SU-DHL-6 (cell line): Measurements from ENCODE around the gene TMC4.

ENCODE experiments used
- H2AFZ ChIP-seq: fragments of 200-600 bp; sonication (generic); 2 replicates; pipeline ENCODE4 v1.6.1; 2014; ENCODE audit warnings: low read depth, mild to moderate bottlenecking, moderate library complexity, mixed read lengths, antibody characterized with exemption, low read length; ENCODE audit not compliant: severe bottlenecking
- H3F3A ChIP-seq: fragments of 200-600 bp; shearing (Covaris generic); 2 replicates; pipeline ENCODE4 v1.6.0; 2016; ENCODE audit warnings: antibody characterized with exemption, mild to moderate bottlenecking; ENCODE audit not compliant: insufficient read depth
- H3K27ac ChIP-seq: fragments of 200-600 bp; sonication (generic); 2 replicates; pipeline ENCODE4 v1.5.1; 2016; ENCODE audit warnings: low read depth, mild to moderate bottlenecking, low read length, moderate library complexity, mixed read lengths
- H3K27me3 ChIP-seq: fragments of 200-600 bp; sonication (generic), shearing (Covaris generic); 2 replicates; pipeline ENCODE4 v1.6.0; 2014; ENCODE audit warnings: mild to moderate bottlenecking, low read length
- H3K36me3 ChIP-seq: fragments of 200-600 bp; sonication (generic); 2 replicates; pipeline ENCODE4 v1.6.1; 2014; ENCODE audit warnings: mild to moderate bottlenecking, low read length, mixed read lengths
- H3K4me2 ChIP-seq: fragments of 300-600, 200-600 bp; shearing (Covaris generic), sonication (generic); 2 replicates; pipeline ENCODE4 v1.6.0; 2014; ENCODE audit warnings: low read length, low read depth, mild to moderate bottlenecking; ENCODE audit not compliant: poor library complexity, severe bottlenecking
- H3K4me3 ChIP-seq: fragments of 200-600 bp; sonication (generic); 2 replicates; pipeline ENCODE4 v1.5.1; 2014; ENCODE audit warnings: antibody characterized with exemption, low read length, mild to moderate bottlenecking, mixed read lengths; ENCODE audit not compliant: insufficient read depth, poor library complexity, severe bottlenecking
- H3K79me2 ChIP-seq: fragments of 200-600 bp; sonication (generic); 2 replicates; pipeline ENCODE4 v1.6.1; 2014; ENCODE audit warnings: mild to moderate bottlenecking, low read length, moderate library complexity; ENCODE audit not compliant: insufficient read depth
- H3K9ac ChIP-seq: fragments of 200-600 bp; sonication (generic); 2 replicates; pipeline ENCODE4 v1.7.0; 2014; ENCODE audit warnings: mild to moderate bottlenecking, low read length
- H3K9me2 ChIP-seq: fragments of 200-600 bp; sonication (generic); replicated peaks from 2 replicates; pipeline ENCODE4 v1.6.1; 2014; ENCODE audit warnings: low read length; ENCODE audit not compliant: insufficient read depth
- H3K9me3 ChIP-seq: fragments of 200-600 bp; sonication (generic); 2 replicates; pipeline ENCODE4 v1.6.1; 2014; ENCODE audit warnings: low read length, mixed read lengths; ENCODE audit not compliant: insufficient read depth
- H4K20me1 ChIP-seq: fragments of 200-600 bp; sonication (generic); 2 replicates; pipeline ENCODE4 v1.6.1; 2014; ENCODE audit warnings: low read depth, mild to moderate bottlenecking, antibody characterized with exemption, low read length, moderate library complexity, mixed read lengths
- CTCF ChIP-seq: fragments of 200-600 bp; sonication (generic); IDR thresholded peaks from one replicate; pipeline ENCODE4 v1.5.1; 2017; ENCODE audit warnings: antibody characterized with exemption, mild to moderate bottlenecking, low read length, moderate library complexity; ENCODE audit not compliant: insufficient read depth, poor library complexity, severe bottlenecking
- EZH2phosphoT487 ChIP-seq: fragments of 200-600 bp; sonication (generic), shearing (Covaris generic); conservative IDR thresholded peaks from 2 replicates; pipeline ENCODE4 v1.6.1; 2018; ENCODE audit warnings: mild to moderate bottlenecking, antibody characterized with exemption, low read length, moderate library complexity, mixed read lengths

The TMC4 gene

GRCh38 chr19:54206030-54206830 lies 33.3 kb upstream of the TMC4 start:
- Histone ChIP-seq H3K79me2 (peaks cover 55% of the 10 kb centered on the region), H3K4me3 (no peak overlapping the region), H3K27ac (no peak overlapping the region), H3F3A (peaks cover 77% of the 10 kb centered on the region), H3K9ac (no peak overlapping the region), H3K36me3 (peaks cover 40% of the 10 kb centered on the region), H4K20me1 (peaks cover 53% of the 10 kb centered on the region), H3K9me2 (no peaks in the 10 kb centered on the region), H2AFZ (no peak overlapping the region), H3K27me3 (no peaks in the 10 kb centered on the region), H3K4me2 (no peak overlapping the region), H3K9me3 (no peaks in the 10 kb centered on the region)
- no peak for TF ChIP-seq CTCF
- TF ChIP-seq EZH2phosphoT487, result no peak

GRCh38 chr19:54204767-54205468 lies 32.0 kb upstream of the TMC4 start:
- H3F3A ChIP-seq, result peaks cover 70% of the 10 kb centered on the region
- H3K27ac ChIP-seq, result no peak overlapping the region
- H2AFZ ChIP-seq, result no peak overlapping the region
- H3K9me2 ChIP-seq, result no peaks in the 10 kb centered on the region
- TF ChIP-seq CTCF (no peak), EZH2phosphoT487 (no peak)
- H3K36me3 ChIP-seq, result peaks cover 41% of the 10 kb centered on the region
- peak overlapping the region; percentile 79 for H3K4me2 ChIP-seq
- no peaks in the 10 kb centered on the region for H3K27me3 ChIP-seq
- H3K4me3 ChIP-seq, result peak overlapping the region; percentile 9
- H3K79me2 ChIP-seq, result peaks cover 61% of the 10 kb centered on the region
- H4K20me1 ChIP-seq, result peaks cover 53% of the 10 kb centered on the region
- H3K9me3 ChIP-seq, result no peaks in the 10 kb centered on the region
- no peak overlapping the region for H3K9ac ChIP-seq

- no peaks in the 10 kb centered on the region for H3K9me3 ChIP-seq
- H3K27ac ChIP-seq, result peak overlapping the region; percentile 85; the same call in 1 of the 2 replicates
- no peak overlapping the region for H2AFZ ChIP-seq
- TF ChIP-seq EZH2phosphoT487, result no peak
- TF ChIP-seq CTCF, result no peak
- H3K36me3 ChIP-seq, result peaks cover 41% of the 10 kb centered on the region
- H4K20me1 ChIP-seq, result peaks cover 49% of the 10 kb centered on the region
- H3K79me2 ChIP-seq, result peaks cover 63% of the 10 kb centered on the region
- H3F3A ChIP-seq, result peaks cover 53% of the 10 kb centered on the region
- H3K9me2 ChIP-seq, result no peaks in the 10 kb centered on the region
- peak overlapping the region; percentile 88 for H3K4me3 ChIP-seq
- H3K4me2 ChIP-seq, result peak overlapping the region; percentile 79
- H3K9ac ChIP-seq, result peak overlapping the region; percentile 94
- no peaks in the 10 kb centered on the region for H3K27me3 ChIP-seq
Measured at GRCh38 chr19:54203151-54203611, 30.2 kb upstream of the TMC4 start.
